H7 (cell line): ENCODE measurements around the gene TIMP3. TPM values are rescaled to one million over a fixed set of nuclear protein-coding genes. Genes with fewer than 3 reads are reported as not detected.

Experiments
- DNase-seq: peaks from one replicate; pipeline ENCODE4 v3.0.0; 2012
- H3K27me3 ChIP-seq: 2 replicates; pipeline ENCODE4 v1.6.0; 2011; ENCODE audit warnings: mild to moderate bottlenecking, low read length; ENCODE audit not compliant: control insufficient read depth, insufficient read depth
- H3K36me3 ChIP-seq: replicated peaks from 2 replicates; pipeline ENCODE4 v1.5.1; 2011; ENCODE audit warnings: low read length; ENCODE audit not compliant: control insufficient read depth, insufficient read depth
- H3K4me3 ChIP-seq: 2 replicates; pipeline ENCODE4 v1.5.1; 2011; ENCODE audit warnings: low read depth, mild to moderate bottlenecking, control low read depth, low read length, moderate library complexity; ENCODE audit not compliant: insufficient read depth
- total RNA-seq: library from RNA; depleted of rRNA; stranded (reverse); fragments of >200 nt; shearing (Covaris generic); gene quantifications from 2 replicates; pipeline ENCODE4 v1.2.3, GENCODE V29; 2014

TIMP3 gene
- total RNA-seq, 1 experiment from 2014 or later: 6.7 TPM

DNA sequence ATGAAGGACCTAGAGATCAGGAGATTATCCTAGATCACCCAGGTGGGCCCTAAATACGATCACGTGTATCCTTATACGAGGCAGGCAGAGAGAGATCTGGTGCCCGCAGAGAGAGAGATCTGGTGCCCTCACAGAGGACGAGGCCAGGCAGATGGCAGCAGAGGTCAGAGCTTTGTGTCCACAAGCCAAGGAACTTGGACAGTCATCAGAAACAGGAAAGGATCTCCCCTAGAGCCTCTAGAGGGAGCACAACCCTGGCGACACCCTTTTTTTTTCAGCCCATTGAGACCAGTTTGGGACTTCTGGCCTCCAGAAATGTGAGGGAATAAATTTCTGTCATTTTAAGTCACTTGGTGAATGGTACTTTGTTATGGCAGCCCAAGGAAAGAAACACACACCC lies 25.5 kb upstream of the TIMP3 start:
- H3K4me3 ChIP-seq: no peak overlapping the region
- DNase-seq: peak; percentile 36
- no peaks in the 10 kb centered on the region for H3K36me3 ChIP-seq
- H3K27me3 ChIP-seq: no peaks in the 10 kb centered on the region

DNA sequence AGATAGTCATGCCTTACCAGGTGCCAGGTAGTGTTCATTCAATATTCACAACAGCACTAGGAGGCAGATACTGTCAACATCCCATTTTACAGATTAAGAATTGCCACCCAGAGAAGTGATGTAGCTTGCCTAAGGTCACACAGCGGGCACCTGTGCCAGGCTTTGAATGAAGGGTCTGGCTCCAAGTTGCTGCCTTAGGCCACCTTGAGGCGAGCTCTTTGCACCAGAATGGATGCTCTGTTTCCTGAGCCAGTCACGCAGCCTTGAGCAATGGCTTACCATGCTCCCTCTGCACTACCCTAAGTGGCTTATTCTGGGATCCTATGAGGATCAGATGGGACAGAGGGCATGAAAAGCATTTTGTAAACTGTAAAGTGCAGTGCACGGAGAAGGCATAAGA lies 25.1 kb upstream of the TIMP3 start:
- no peaks in the 10 kb centered on the region for H3K27me3 ChIP-seq
- no peaks in the 10 kb centered on the region for H3K36me3 ChIP-seq

DNA sequence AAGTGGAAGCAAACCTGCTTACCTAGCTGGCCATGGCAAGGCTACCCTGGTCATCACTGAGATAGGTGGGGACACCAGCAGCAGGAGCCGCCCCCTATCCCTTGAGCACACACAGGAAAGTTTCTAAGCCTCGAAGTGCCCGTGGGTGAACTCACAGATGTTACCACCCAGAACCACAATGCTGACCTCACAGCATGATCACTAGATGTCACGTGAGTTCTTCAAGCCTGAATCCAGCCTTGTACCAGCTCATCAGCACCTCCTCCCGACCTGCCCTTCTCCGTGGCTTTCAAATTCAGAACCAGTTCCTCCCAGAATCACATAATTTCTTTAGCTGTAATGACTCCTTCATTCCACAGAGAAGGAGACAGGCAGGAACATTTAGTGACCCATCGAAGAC lies 24.7 kb upstream of the TIMP3 start:
- DNase-seq: no peak
- H3K4me3 ChIP-seq: no peak overlapping the region
- no peaks in the 10 kb centered on the region for H3K36me3 ChIP-seq
- no peaks in the 10 kb centered on the region for H3K27me3 ChIP-seq

More for the DNA sequence above, 25.1 kb upstream of the TIMP3 start:
- DNase-seq: no peak
- H3K4me3 ChIP-seq: no peak overlapping the region

DNA sequence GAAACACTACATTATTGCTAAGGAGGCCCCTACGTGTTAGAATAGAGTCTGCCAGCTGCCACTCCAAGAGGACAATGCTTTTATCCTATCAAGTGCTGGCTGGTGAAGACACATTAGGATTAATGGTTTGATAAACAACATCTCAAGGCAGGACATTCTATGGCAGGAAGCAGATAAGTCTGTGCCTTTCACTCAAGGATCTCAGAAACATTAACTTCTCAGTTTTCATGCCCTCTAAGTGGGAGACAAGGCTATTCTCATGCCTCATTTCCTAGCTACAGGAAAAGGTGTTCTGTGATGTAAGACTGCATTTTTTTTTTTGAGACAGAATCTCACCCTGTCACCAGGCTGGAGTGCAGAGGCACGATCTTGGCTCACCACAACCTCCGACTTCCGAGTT lies 23.5 kb upstream of the TIMP3 start:
- DNase-seq: no peak
- H3K27me3 ChIP-seq: no peaks in the 10 kb centered on the region
- no peaks in the 10 kb centered on the region for H3K36me3 ChIP-seq
- no peak overlapping the region for H3K4me3 ChIP-seq

DNA sequence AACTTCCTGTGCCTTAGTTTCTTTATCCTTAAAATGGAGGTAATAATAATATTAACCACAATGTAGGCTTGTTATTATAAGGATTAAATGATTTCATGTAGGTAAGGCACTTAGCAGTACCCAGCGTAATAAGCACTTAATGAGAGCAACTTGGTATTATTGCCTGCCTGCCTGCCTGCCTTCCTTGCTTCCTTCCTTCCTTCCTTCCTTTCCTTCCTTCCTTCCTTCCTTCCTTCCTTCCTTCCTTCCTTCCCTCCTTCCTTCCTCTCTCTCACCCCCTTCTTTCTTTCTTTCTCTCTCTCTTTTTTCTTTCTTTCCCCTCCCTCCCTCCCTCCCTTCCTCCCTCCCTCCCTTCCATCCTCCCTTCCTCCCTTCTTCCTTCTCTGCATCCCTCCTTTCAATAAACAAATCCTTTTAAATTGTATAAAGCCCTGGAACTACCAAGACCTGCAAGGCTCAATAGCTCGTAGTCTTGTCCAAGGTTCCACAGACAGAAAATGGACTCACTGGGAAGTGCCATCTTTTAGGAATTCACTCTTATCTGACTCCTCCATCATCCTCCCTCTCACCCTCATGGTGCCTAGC lies 20.7 kb upstream of the TIMP3 start:
- Histone ChIP-seq H3K27me3 (no peaks in the 10 kb centered on the region), H3K4me3 (no peak overlapping the region), H3K36me3 (no peaks in the 10 kb centered on the region)
- no peak for DNase-seq

DNA sequence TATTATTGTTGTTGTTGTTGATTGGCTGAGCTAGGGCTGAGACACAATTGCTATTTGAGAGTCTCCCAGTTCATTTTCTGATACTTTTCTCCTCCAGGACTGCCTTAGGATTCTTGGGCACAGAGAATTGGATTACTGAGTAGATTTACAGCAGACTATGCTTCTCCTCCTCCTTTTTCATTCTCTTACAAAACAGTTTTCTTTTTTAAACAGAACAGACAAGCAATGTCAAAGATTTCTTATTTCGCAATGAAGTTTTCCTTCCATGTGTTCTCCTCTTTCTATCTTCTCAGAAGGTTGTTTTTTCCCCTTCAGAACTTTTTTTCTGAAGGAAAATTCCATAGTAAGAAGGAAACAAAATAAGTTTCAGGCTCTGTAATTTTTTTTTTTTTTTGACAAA lies 19.8 kb upstream of the TIMP3 start:
- Histone ChIP-seq H3K4me3 (no peak overlapping the region), H3K36me3 (no peaks in the 10 kb centered on the region), H3K27me3 (no peaks in the 10 kb centered on the region)
- DNase-seq: no peak

DNA sequence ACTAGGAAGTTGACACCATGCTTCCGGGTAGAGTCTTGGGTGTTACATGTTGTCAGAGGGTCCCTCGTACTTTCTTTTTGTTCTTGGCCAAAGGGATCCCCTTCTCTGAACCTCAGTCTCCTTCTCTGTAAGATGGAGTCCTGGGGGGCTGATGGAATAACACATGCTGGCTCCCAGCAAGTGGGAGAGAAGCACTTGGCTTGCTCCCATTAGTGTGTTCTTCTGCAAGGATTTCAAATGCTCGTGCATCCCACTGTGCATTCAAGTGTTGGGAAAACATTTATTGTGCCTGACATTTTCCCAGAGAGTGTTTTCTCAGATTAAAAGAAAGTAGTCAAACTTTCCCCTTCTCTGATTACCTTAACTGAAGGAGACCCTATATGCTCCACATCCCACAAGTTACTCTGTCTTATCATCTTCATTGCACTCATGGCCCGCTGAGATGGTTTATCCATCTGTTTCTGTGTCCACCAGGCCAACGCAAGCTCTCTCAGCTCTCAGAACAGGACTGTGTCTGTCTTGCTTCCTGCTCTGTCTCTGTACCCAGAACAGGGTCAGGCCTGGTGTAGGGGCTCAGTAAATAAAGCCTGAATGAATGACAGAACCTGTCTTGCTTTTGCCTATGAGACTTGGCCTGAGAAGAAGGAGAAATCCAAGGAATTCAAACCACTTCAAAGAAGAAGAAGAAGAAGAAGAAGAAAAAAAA lies 16.0 kb upstream of the TIMP3 start:
- H3K4me3 ChIP-seq: no peak overlapping the region
- no peaks in the 10 kb centered on the region for H3K27me3 ChIP-seq
- no peaks in the 10 kb centered on the region for H3K36me3 ChIP-seq
- no peak for DNase-seq

DNA sequence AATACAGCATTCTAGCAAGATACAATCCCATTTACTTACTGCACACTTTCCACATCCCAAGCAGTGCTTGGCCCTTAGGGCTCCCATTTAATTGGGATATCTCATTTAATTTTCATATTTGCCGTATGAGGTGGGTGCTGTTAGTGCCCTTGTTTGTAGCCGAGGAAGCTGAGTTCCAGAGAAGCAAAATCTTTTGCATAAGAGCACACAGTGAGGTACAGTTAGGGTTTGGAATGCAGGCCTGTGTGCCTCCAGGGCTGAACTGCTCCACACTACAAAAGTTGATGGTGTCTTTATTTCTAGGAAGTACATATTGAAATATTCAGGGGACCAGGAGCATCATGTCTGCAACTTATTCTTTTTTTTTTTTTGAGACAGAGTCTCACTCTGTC lies 15.5 kb upstream of the TIMP3 start:
- Histone ChIP-seq H3K36me3 (no peaks in the 10 kb centered on the region), H3K27me3 (no peaks in the 10 kb centered on the region), H3K4me3 (no peak overlapping the region)
- DNase-seq: no peak

DNA sequence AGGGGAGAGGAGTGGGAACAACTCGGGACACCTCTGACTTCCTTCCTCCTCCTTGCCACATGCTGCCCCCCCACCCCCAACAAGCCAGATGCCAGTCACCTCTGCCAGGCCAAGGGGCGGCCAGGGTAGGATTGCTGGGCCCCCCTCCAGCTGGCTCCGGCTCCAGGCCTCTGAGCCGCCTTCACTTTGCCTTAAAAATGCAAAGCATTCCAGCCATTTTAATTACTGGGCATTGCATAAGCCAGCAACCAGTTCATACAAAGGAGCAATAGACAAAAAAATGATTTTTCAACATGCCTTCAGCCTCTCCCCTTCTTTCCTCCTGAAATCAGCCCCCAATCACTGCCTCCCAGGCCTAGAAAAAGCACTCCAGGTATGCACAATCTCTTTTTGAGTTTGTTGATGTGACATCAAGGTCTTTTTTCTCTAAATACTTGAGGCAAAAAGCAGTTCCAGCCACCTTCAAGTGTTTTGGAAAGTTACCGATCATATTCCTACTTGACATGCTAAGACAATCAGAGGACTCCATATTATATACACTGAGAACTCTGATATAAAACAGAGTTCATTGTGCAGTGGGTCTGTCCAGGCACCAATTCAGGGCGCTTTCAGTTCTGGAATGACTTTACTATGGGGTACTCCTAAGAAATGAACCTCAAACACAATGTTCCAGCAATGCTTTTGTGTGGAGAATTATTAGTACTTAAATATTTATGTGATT lies 12.4 kb upstream of the TIMP3 start:
- H3K27me3 ChIP-seq: no peaks in the 10 kb centered on the region
- no peak overlapping the region for H3K4me3 ChIP-seq
- DNase-seq: no peak
- no peaks in the 10 kb centered on the region for H3K36me3 ChIP-seq

DNA sequence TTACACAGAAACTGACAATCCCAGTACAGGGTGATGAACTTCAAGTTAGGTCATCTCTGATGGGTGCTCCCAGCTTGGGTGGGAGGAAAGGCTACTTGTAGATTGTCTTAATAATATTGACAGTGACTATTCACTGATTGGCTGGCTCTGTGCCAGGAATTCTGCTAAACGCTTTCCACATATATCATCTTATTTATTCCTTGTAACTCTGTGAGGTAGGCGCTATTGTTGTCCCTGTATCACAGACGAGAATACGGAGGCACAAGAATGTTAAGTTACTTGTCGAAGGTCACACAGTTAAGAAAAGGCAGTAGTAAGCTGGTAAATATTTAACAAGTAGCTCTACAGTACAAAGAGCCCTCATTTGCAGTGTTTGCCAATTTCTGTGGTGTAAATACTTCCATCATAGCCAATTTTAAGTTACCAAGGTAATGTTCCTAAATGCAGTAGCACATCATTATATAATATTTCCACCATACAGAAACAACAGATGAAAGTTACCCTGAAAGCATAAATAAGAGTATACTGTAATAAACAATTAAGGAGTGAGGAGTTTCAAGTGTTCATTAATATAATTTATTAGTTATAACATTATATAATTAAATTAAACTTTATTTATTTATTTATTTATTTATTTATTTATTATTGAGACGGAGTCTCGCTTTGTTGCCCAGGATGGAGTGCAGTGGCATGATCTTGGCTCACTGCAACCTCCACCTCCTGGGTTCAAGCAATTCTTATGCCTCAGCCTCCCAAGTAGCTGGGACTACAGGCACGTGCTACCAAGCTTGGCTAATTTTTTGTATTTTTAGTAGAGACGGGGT lies 11.5 kb upstream of the TIMP3 start:
- no peak for DNase-seq
- H3K27me3 ChIP-seq: no peaks in the 10 kb centered on the region
- H3K36me3 ChIP-seq: no peaks in the 10 kb centered on the region
- H3K4me3 ChIP-seq: no peak overlapping the region

DNA sequence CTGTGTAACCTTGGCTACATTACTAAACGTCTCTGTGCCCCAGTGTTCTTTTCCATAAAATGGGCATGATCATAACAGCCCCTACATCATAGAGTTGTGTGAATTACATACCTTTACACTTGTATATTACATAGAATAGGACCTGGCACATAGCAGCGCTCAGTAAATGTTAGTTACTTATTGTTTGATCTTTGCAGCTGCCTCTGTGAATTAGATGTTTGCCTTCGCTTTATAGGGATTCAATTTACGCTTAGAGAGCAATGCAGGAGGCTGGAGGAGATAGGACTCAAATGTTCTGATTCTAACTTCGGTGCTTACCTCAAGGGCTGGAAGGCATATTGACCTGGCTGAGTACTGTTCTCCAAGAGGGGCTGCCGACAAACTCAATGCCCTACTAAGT lies 10.4 kb upstream of the TIMP3 start:
- Histone ChIP-seq H3K36me3 (no peaks in the 10 kb centered on the region), H3K27me3 (no peaks in the 10 kb centered on the region), H3K4me3 (no peak overlapping the region)
- DNase-seq: no peak

DNA sequence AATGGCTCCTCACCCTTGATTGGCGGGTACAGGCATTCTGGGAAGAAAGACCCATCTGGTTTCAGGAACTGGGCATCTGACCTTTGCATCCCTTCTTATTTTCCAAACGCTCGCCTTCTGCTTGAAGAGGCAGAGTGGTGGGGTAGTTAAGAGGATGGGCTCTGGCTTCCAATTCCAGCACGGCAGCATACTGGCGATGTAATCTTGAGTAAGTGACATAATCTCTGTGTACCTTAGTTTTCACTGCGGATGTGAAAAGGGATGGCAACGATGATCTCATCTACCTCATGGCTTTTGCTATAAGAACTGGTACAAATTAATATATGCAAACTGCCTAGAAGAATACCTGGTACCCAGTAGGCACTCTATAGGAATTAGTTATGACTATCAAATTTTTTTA lies 10.0 kb upstream of the TIMP3 start:
- Histone ChIP-seq H3K36me3 (no peaks in the 10 kb centered on the region), H3K4me3 (no peak overlapping the region), H3K27me3 (no peaks in the 10 kb centered on the region)
- no peak for DNase-seq

DNA sequence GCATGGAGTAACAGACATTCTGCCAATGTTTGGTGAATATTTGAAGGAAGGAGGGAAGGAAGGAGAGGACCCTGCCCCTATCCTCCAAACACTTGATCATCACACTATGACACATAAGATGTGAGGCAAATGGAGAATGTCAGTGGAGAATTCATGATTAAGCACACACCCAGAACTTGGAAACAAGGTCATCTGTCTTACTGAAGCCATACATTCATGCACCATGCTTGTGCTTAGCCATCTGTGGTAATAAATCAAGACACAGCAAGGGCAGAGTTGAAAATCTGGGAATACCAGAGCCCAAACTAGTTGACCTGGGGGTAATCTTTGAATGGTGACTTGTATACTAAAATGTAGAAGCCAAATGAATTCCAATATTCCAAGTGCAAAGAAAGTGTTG lies 7.9 kb upstream of the TIMP3 start:
- Histone ChIP-seq H3K36me3 (no peaks in the 10 kb centered on the region), H3K27me3 (peaks cover 2% of the 10 kb centered on the region), H3K4me3 (no peak overlapping the region)
- DNase-seq: no peak

DNA sequence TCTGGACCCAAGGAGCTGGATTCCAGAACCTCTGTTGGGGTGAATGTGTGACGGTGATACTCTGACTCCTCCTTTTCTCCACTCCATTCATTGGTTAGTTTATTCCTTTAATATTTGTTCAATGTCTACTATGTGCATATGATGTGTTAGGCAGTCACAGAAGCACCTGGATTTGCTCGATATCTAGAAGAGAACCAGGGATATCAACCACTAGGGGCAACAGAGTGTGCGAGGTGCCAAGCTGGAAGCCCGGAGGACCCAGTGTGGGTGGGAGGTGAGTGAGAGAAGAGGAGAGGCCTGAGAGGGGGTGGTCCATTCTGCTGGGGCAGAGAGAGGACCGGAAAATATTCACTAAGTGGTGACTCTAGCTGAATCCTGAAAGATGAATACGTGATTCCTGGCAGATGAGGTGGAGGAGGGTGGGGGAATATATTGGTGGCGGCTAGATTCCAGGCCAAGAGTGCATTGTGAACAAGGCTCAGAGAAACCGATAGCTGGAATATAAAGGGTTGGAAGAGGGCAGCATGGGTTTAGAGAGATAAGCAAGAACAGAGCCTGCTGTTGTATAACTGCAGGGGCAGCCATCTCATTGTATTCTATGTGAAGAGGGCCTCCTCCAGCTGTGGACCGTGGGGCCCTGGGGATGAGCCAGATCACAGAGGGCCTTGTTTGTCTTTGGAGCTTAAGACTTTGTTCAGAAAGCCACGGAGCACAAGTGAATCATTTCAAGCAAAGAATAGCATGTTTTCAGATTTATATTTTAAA lies 6.9 kb upstream of the TIMP3 start:
- H3K36me3 ChIP-seq: no peaks in the 10 kb centered on the region
- peak; percentile 60 for DNase-seq
- no peak overlapping the region for H3K4me3 ChIP-seq
- peaks cover 2% of the 10 kb centered on the region for H3K27me3 ChIP-seq
